ENCODE data around the gene PHOX2B.
"Not testable (repeated sequence)": the region's sequence is repeated elsewhere in the genome, so short reads cannot be mapped to it uniquely, and the experiment has no call there.

Gene PHOX2B

GRCh38 chr4:41748074-41748570 lies 403 bp downstream of the PHOX2B start:
- no peak for DNase-seq (ENCODE audit: low read depth)

GRCh38 chr4:41747230-41748055 lies 1.1 kb downstream of the PHOX2B start:
- no peak for DNase-seq (ENCODE audit: low read depth)

DNA sequence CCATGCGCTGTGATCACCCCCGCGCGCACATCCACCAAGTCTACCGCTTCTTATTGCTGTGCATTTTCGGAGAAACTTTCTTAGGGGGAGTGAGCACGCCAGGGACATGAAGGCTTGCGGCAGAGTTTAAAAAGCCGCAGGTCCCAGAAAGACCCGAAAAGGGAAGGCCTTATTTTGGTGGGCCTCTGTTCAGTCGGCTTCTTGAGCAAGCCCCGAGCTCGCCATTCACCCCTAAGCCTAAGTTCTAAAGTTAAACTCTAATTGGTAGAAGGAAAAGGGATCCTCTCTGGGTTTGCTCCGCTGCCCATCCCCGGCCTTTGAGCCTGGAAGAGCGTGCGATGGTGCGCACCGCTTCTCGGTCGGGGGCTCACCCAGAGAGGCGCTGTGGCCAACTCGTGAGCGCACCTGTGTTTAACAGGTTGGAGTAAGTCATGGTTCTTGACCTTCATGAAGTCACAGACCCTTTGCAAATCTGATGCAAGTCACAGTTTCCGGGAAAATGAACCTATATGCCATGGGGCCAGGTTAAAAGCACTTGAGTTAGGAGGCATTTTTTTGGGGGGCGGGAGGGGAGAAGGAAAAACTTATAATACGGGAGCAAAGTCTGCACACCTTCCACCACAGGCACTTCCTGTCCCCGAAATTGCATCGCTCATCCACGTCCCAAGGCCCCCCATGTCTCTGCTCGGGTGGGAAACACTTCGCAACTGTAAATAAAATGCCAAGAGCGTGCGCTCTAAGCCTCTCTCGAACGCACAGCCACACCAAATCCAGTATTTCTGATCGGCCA lies 1.9 kb downstream of the PHOX2B start:
- no peak for DNase-seq (ENCODE audit: low read depth)

DNA sequence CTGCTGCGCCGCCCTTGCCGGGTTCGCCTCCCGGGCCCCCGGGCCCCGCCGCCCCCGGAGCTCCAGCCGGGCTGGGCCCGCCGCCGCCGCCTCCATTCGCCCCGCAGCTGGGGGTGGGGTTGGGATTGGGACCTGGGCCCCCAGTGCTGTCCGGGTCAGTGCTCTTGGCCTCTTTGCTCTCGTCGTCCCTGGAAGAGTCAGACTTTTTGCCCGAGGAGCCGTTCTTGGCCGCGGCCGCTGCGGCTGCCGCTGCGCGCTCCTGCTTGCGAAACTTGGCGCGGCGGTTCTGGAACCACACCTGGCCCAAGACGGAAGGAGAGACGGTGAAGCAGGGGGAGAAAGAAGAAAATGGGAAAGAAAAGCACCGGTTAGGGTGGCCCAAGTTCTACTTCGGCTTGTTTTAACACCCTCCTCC lies 2.5 kb downstream of the PHOX2B start:
- no peak for DNase-seq (ENCODE audit: low read depth)

DNA sequence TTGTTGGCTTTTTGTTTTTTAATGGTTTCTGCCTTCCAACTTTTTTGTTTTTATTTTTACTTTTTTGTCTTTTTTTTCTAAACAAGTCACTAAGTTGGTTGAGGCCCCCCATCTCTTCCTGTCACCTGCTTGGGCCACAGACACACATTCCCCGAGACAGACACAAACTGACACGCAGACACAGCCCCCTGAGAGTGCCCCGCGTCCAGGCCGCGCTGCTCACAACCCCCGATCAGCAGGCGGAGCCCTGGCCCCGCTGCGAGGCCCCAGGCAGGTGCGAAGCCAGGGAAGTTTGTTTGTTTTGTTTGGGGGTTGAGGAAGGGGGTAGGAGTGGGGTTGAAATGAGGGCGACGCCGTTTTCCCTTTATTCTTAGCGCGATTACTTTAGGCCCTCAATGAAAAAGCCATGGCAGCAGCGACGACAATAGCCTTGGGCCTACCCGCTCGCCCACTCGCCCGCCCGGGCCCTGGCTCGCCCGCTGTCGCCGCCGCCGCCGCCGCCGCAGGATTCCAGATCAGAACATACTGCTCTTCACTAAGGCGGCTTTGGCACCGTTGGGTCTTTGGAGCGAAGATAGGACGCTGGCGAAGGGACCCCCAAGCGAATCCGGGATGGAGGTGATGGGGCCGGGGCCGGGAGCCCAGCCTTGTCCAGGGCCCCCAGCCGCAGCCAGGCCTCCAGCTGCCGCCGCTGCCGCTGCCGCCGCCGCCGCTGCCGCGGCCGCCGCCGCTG lies 3.1 kb downstream of the PHOX2B start:
- no peak for DNase-seq (ENCODE audit: low read depth)

DNA sequence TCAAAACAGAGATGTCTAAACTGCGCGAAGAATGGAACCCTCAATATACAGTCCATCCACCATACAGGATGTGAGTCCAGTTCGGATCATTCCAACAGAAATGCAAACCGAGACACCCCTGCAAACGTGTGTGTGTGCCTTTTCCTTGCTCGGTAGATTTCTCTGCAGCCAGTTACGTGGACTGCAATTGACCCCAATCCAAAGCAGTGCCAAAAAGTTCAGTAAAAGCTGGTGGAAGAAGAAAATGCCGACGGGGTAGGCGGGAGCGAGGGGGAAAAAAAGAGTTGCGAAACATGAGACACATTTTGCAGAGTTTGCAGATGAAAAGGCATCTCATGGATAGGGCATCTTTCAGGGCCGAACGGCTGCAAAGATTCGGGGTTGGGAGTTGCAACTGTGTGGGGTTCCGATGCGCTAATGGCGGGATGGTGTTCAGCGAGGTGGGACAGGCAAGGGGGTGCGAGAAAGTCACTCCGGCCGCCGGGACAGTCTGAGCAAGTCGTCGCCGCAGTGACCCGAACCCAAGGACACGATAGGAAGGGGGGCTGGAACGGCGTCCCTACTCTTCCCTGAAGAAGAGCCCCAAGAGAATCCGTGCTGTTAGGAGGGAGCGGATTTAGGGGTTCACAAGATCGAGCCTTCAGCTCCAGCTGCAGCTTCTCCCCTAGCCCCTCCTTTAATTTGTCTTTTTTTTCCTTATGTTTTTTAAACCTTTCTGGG lies 3.8 kb downstream of the PHOX2B start:
- DNase-seq (ENCODE audit: low read depth) = no peak

GRCh38 chr4:41741354-41741753 lies 7.2 kb downstream of the PHOX2B start:
- DNase-seq (ENCODE audit: low read depth) = no peak

- not testable (repeated sequence) for DNase-seq (ENCODE audit: low read depth)
These were observed 11.0 kb downstream of the PHOX2B start for GRCh38 chr4:41737491-41737890.

GRCh38 chr4:41734371-41734770 lies 14.2 kb downstream of the PHOX2B start:
- no peak for DNase-seq (ENCODE audit: low read depth)

DNA sequence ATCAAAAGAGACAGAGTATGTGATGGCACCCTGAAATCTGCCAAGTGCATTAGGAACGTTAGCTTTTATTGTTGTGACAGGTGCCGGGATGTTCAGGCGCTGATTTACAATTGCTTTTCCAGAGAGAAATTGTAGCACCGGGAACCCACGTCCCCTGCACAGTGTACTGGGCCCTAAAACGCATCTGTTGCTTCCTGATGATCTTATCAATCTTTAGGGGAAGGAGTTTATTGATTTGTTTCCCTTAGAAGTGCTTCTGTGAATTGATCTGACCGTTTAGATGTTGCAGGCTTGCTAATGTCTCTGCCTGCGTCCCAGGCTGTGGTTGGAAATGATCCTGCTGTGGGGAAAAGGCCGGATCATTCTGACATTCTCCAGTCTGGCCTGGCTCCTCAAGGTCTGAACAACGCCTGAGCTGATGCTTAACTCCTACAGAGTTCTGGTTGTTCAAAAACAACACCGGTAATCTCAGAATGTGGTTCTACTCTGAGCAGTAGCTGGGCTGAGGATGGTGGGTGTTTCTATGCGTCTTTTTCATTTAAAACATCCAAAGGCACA lies 16.9 kb downstream of the PHOX2B start:
- no peak for DNase-seq (ENCODE audit: low read depth)

GRCh38 chr4:41728573-41728913 lies 20.0 kb downstream of the PHOX2B start:
- no peak for DNase-seq (ENCODE audit: low read depth)

DNA sequence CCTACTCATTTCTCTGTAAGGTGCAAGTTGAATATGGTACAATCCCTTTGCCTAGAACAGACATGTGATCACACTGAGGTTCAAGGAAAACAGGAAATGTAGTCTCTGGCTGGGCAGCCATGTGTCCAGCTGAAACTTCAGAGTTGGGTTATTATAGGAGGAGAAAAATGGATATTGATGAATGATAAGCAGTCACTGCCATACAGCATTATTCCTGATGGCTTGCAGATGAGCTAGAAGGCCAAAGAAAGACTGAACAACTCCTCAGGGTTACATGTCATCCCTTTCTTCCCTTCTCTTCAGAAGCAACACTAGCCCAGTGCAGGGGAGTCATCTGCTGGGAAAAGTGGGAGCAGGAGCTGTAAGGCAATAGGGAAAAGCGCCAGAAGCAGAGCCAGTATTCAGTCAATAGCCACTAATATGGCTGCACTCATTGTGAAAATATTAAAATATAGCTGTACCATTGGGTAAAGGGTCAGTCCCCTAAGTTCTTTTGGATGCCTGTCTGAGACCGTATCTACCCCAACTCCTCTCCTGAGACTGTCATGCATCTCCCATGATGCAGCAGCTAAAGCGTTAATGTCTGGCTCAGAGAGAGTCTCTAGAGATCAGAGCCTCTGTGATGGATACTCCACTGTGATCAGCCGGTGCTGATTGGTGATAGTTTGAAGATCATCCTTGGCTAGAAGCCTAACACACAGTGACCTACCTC lies 20.5 kb downstream of the PHOX2B start:
- DNase-seq (ENCODE audit: low read depth) = no peak

- no peak for DNase-seq (ENCODE audit: low read depth)
These were observed 23.3 kb downstream of the PHOX2B start for GRCh38 chr4:41725254-41725653.

- no peak for DNase-seq (ENCODE audit: low read depth)
These were observed 25.2 kb downstream of the PHOX2B start for GRCh38 chr4:41723286-41723685.

DNA sequence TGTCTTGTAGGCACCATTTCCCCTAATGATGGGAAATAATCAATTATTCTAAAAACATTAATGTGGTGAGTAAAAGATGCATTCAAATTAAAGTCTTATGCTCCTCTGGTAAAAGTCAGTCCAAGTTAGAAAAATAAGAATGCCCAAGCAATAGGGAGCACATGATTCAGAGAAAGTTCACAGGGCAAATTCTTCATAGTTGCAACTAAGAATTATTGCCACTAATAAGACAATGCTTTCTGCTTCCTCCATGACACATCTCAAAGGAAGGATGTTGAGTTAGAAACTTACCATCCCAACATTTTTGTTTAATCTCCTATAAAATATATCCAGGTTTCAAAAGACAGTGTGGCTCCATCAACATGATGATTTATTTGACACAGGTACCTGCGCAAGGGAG lies 26.3 kb downstream of the PHOX2B start:
- no peak for DNase-seq (ENCODE audit: low read depth)

GRCh38 chr4:41719417-41719816 lies 29.1 kb downstream of the PHOX2B start:
- DNase-seq (ENCODE audit: low read depth) = no peak

DNA sequence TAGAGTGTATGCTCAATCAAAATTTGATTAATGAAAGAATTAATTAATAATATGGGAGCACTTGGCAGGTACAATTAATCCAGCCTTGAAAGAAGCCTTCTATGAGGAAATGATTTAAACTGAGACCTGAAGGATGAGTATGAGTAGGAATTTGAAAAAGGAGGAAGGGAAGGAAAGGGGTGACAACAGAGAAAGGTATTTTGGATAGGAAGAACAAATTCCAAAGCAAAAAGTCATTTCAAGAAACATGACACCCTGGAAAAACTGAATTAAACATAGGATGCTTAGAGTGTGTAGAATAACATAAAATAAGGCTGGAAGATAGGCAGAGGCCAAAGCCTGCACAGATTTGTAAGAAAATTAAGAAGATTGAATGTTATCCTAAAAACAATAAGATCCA lies 29.6 kb downstream of the PHOX2B start:
- DNase-seq (ENCODE audit: low read depth) = no peak

- DNase-seq (ENCODE audit: low read depth) = no peak
These were observed 33.4 kb downstream of the PHOX2B start for GRCh38 chr4:41715155-41715554.

GRCh38 chr4:41714364-41715000 lies 34.0 kb downstream of the PHOX2B start:
- DNase-seq (ENCODE audit: low read depth) = no peak

- no peak for DNase-seq (ENCODE audit: low read depth)
These were observed 34.8 kb downstream of the PHOX2B start for GRCh38 chr4:41713768-41714167.
